Suppressor macrophage treated with lipopolysaccharide for 1 hour (primary cell): ENCODE measurements around the gene PCDH9.
"Not testable (repeated sequence)": the region's sequence is repeated elsewhere in the genome, so short reads cannot be mapped to it uniquely, and the experiment has no call there.

Source experiments
- DNase-seq, 3 donors: peaks; one replicate each; pipeline ENCODE4 v3.0.0-alpha.2; 2020 to 2022

The PCDH9 gene

DNA sequence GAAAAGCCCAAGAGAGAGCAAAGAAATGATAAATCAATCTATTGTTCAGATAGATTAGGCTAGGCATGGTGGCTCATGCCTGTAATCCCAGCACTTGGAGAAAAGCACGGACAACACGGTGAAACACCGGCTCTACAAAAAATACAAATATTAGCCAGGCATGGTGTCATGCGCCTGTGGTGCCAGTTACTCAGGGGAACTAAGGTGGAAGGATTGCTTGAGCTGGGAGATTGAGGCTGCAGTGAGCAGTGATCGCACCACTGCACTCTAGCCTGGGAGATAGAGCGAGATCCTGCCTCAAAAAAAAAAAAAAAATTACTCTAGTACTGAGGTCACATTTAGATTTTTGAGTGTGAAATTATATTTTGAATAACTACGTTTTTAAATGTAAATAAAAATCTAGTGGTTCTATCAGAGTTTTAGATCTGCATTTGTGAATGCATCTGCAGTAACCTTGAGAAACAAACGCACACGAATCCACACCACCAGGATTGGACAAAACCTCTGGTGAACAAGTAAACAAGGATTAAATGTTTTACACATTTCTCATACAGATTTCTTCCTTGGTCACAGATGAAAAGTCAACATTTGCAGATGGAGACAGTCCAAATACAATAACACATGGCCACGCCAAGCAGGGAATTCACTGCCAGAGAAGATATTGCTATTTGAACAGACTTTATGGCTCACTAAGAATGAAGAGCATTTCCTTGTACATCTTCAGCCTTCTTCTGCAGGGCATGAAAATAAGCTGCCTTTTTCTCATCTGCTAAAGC, 917.6 kb downstream of the PCDH9 start:
- no peak for DNase-seq

- DNase-seq, result no peak
These were observed 924.0 kb downstream of the PCDH9 start for GRCh38 chr13:66305961-66306617.

GRCh38 chr13:66301482-66301881, 928.7 kb downstream of the PCDH9 start:
- no peak for DNase-seq

DNA sequence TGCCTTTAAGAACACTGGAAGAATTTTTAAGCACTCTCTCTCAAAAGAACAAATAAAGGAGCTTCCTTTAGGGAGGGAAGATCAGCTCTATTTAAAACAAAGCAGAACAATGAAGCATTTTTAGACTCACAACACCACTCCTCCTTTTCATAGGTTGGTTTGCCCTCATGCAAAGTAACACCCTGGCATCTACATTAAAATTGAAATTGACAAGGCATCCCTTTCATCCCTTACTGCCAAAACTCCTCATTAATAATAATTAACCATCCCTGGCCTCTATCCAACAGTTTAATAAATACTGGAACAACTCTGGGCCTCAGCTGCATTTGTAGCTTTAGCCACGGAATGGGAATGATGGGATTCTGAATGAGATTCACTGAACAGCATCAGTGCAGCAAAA, 929.1 kb downstream of the PCDH9 start:
- no peak for DNase-seq

GRCh38 chr13:66296875-66297274, 933.3 kb downstream of the PCDH9 start:
- DNase-seq, result no peak

GRCh38 chr13:66296328-66296727, 933.8 kb downstream of the PCDH9 start:
- DNase-seq, result no peak

DNA sequence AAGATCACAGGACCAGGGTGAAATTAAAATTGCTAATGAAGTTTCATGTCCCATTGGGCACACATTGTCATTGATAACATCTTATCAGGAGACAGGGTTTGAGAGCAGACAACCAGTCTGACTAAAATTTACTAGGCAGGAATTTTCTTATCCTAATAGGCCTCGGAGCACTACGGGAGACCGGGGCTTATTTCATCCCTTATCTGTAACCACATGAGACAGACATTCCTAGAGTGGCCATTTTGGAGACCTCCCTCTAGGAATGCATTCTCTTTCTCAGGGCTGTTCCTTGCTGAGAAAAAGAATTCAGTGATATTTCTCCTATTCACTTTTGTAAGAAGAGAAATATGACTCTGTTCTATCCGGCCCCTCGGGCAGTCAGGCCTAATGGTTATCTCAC, 943.3 kb downstream of the PCDH9 start:
- DNase-seq, result not testable (repeated sequence)

GRCh38 chr13:66275416-66275815, 954.7 kb downstream of the PCDH9 start:
- DNase-seq, result no peak

- no peak for DNase-seq
These were observed 957.1 kb downstream of the PCDH9 start for GRCh38 chr13:66273011-66273410.

GRCh38 chr13:66266761-66267160, 963.4 kb downstream of the PCDH9 start:
- DNase-seq, result no peak

- no peak for DNase-seq
These were observed 963.8 kb downstream of the PCDH9 start for GRCh38 chr13:66266348-66266747.

GRCh38 chr13:66265371-66265770, 964.8 kb downstream of the PCDH9 start:
- no peak for DNase-seq

DNA sequence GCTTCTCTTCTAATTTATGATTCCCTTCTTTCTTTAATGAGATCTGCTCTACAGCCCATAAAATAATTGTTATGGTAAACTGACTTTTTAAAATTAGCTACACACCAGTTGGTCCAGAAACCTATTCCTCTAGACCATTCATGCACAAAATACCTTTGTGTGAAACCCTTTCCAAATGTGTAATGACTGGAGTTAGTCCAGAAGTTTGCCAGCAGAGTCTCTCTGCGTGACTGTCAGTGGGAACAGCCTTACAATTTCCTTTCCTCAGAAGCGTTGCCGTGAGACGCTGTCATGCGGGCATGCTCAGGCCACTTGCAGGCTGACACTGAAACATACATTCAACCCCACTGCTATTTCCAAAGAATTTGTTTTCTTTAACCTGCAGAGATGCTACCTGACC, 965.2 kb downstream of the PCDH9 start:
- DNase-seq, result no peak

DNA sequence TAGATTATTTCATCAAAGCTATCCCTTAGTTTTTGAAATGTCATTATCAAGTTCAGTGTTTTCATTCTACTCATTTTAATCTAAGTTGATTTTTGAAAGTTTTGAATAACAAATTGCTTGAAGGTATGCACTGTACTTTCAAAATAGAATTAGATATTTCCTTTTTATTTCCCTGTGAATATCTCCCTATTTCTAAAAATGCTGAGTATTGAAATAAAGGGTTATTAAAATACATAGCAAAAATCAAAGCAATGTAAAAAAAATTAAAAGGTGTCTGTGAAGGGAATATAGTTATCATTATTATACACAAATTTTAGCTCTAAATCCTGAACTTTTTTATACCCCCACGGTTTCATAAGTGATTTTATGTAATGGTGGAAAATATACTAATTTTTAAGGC, 967.8 kb downstream of the PCDH9 start:
- DNase-seq, result no peak

DNA sequence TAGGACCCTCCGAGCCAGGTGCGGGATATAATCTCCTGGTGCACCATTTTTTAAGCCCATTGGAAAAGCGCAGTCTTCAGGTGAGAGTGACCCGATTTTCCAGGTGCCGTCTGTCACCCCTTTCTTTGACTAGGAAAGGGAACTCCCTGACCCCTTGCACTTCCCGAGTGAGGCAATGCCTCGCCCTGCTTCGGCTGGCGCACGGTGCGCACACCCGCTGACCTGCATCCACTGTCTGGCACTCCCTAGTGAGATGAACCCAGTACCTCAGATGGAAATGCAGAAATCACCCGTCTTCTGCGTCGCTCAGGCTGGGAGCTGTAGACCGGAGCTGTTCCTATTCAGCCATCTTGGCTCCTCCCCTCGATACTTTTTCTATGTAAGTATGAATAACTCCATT, 970.7 kb downstream of the PCDH9 start:
- DNase-seq, result not testable (repeated sequence)
